ENCODE measurements around the gene THBD.

- TF ChIP-seq EZH2 (IDR thresholded peaks at IDR 0.05; ENCODE audit: insufficient read depth, poor library complexity, severe bottlenecking) (no peak), EZH2phosphoT487 (IDR thresholded peaks at IDR 0.05; ENCODE audit: insufficient read depth, low read depth) (no peak)
These were observed 29.5 kb upstream of the THBD start for GRCh38 chr20:23079016-23079351.

Data from GM23248 (cell line).